Measurements from ENCODE around the gene SLC26A4.
A peak's percentile ranks its signal among the peaks of the same experiment; 100 is the strongest.

SLC26A4 gene

GRCh38 chr7:107744345-107744750 lies 83.7 kb downstream of the SLC26A4 start:
- H3K36me3 ChIP-seq (ENCODE audit: control insufficient read depth, insufficient read depth, low read length), result peaks cover 9% of the 10 kb centered on the region
- peak overlapping the region; percentile 95 for H3K4me3 ChIP-seq (ENCODE audit: extremely low read depth, insufficient read depth, low read length, poor library complexity, severe bottlenecking)
- no peaks in the 10 kb centered on the region for H3K9me3 ChIP-seq (ENCODE audit: control insufficient read depth, low read length)
- H3K4me1 ChIP-seq (ENCODE audit: control insufficient read depth, insufficient read depth, low read length, poor library complexity, severe bottlenecking), result peaks cover 11% of the 10 kb centered on the region
- H3K27ac ChIP-seq (ENCODE audit: low read depth, low read length, severe bottlenecking), result peak overlapping the region; percentile 97
- WGBS, 2 experiments (ENCODE audit: insufficient coverage in 2 of 2), result 0% methylated on average over 11 to 20 of the region's 22 CpGs

- Histone ChIP-seq H3K4me1 (ENCODE audit: control insufficient read depth, insufficient read depth, low read length, poor library complexity, severe bottlenecking) (peaks cover 11% of the 10 kb centered on the region), H3K9me3 (ENCODE audit: control insufficient read depth, low read length) (no peaks in the 10 kb centered on the region), H3K36me3 (ENCODE audit: control insufficient read depth, insufficient read depth, low read length) (peaks cover 23% of the 10 kb centered on the region), H3K27ac (ENCODE audit: low read depth, low read length, severe bottlenecking) (no peak overlapping the region), H3K4me3 (ENCODE audit: extremely low read depth, insufficient read depth, low read length, poor library complexity, severe bottlenecking) (no peak overlapping the region)
- 85 to 94% methylated on average over 2 of the region's 3 CpGs for WGBS, 2 experiments (ENCODE audit: insufficient coverage in 2 of 2)
Measured at GRCh38 chr7:107746006-107746405, 85.4 kb downstream of the SLC26A4 start.

GRCh38 chr7:107751113-107751512 lies 90.5 kb downstream of the SLC26A4 start:
- no peak overlapping the region for H3K4me3 ChIP-seq (ENCODE audit: extremely low read depth, insufficient read depth, low read length, poor library complexity, severe bottlenecking)
- no peaks in the 10 kb centered on the region for H3K9me3 ChIP-seq (ENCODE audit: control insufficient read depth, low read length)
- H3K27ac ChIP-seq (ENCODE audit: low read depth, low read length, severe bottlenecking), result no peak overlapping the region
- H3K36me3 ChIP-seq (ENCODE audit: control insufficient read depth, insufficient read depth, low read length), result peaks cover 50% of the 10 kb centered on the region
- H3K4me1 ChIP-seq (ENCODE audit: control insufficient read depth, insufficient read depth, low read length, poor library complexity, severe bottlenecking), result no peaks in the 10 kb centered on the region
- WGBS, 2 experiments (ENCODE audit: insufficient coverage in 2 of 2), result 91 to 93% methylated on average over 3 to 4 of the region's 7 CpGs

- peaks cover 71% of the 10 kb centered on the region for H3K36me3 ChIP-seq (ENCODE audit: control insufficient read depth, insufficient read depth, low read length)
- H3K27ac ChIP-seq (ENCODE audit: low read depth, low read length, severe bottlenecking), result no peak overlapping the region
Measured at GRCh38 chr7:107754642-107755041, 94.0 kb downstream of the SLC26A4 start.

GRCh38 chr7:107758667-107759066 lies 98.0 kb downstream of the SLC26A4 start:
- Histone ChIP-seq H3K27ac (ENCODE audit: low read depth, low read length, severe bottlenecking) (no peak overlapping the region), H3K4me1 (ENCODE audit: control insufficient read depth, insufficient read depth, low read length, poor library complexity, severe bottlenecking) (no peaks in the 10 kb centered on the region), H3K9me3 (ENCODE audit: control insufficient read depth, low read length) (no peaks in the 10 kb centered on the region), H3K4me3 (ENCODE audit: extremely low read depth, insufficient read depth, low read length, poor library complexity, severe bottlenecking) (no peak overlapping the region), H3K36me3 (ENCODE audit: control insufficient read depth, insufficient read depth, low read length) (peaks cover 39% of the 10 kb centered on the region)
- WGBS, 2 experiments (ENCODE audit: insufficient coverage in 2 of 2), result 100% methylated on average over 1 of the region's 1 CpG; no CpG with 5 or more reads in 1 of the 2 experiments

More at GRCh38 chr7:107754642-107755041, 94.0 kb downstream of the SLC26A4 start:
- whole genome bisulfite sequencing, 2 experiments (ENCODE audit: insufficient coverage in 2 of 2), result 100% methylated on average over 1 of the region's 2 CpGs
- Histone ChIP-seq H3K9me3 (ENCODE audit: control insufficient read depth, low read length) (no peaks in the 10 kb centered on the region), H3K4me1 (ENCODE audit: control insufficient read depth, insufficient read depth, low read length, poor library complexity, severe bottlenecking) (no peaks in the 10 kb centered on the region), H3K4me3 (ENCODE audit: extremely low read depth, insufficient read depth, low read length, poor library complexity, severe bottlenecking) (no peak overlapping the region)

- no CpG with 5 or more reads among the region's 2 CpGs for WGBS, 2 experiments (ENCODE audit: insufficient coverage in 2 of 2)
- no peak overlapping the region for H3K27ac ChIP-seq (ENCODE audit: low read depth, low read length, severe bottlenecking)
- no peaks in the 10 kb centered on the region for H3K9me3 ChIP-seq (ENCODE audit: control insufficient read depth, low read length)
- H3K4me3 ChIP-seq (ENCODE audit: extremely low read depth, insufficient read depth, low read length, poor library complexity, severe bottlenecking), result no peak overlapping the region
- H3K36me3 ChIP-seq (ENCODE audit: control insufficient read depth, insufficient read depth, low read length), result no peaks in the 10 kb centered on the region
- no peaks in the 10 kb centered on the region for H3K4me1 ChIP-seq (ENCODE audit: control insufficient read depth, insufficient read depth, low read length, poor library complexity, severe bottlenecking)
Measured at GRCh38 chr7:107767391-107767790, 106.8 kb downstream of the SLC26A4 start.
